HG02642 (cell line): ENCODE measurements around the gene OTX2.

Experiments
- ATAC-seq: cut with Tn5 transposase; IDR thresholded peaks from one replicate; pipeline ENCODE4 v1.9.1; 2021; ENCODE audit warnings: mild to moderate bottlenecking; ENCODE audit not compliant: unreplicated experiment, poor library complexity

OTX2 gene

GRCh38 chr14:56812364-56813141 lies 2.3 kb upstream of the OTX2 start:
- ATAC-seq: no peak

GRCh38 chr14:56811593-56812363 lies 1.5 kb upstream of the OTX2 start:
- no peak for ATAC-seq

- ATAC-seq: no peak
Measured at GRCh38 chr14:56810836-56811592, 735 bp upstream of the OTX2 start.

GRCh38 chr14:56809270-56810146 lies 771 bp downstream of the OTX2 start:
- no peak for ATAC-seq

GRCh38 chr14:56808383-56809269 lies 1.7 kb downstream of the OTX2 start:
- no peak for ATAC-seq

- ATAC-seq: no peak
Measured at GRCh38 chr14:56808110-56808382, 2.2 kb downstream of the OTX2 start.

GRCh38 chr14:56807386-56808109 lies 2.7 kb downstream of the OTX2 start:
- ATAC-seq: no peak

GRCh38 chr14:56806760-56807159 lies 3.5 kb downstream of the OTX2 start:
- ATAC-seq: no peak

GRCh38 chr14:56805992-56806727 lies 4.1 kb downstream of the OTX2 start:
- ATAC-seq: no peak

GRCh38 chr14:56805201-56805991 lies 4.9 kb downstream of the OTX2 start:
- ATAC-seq: no peak

- no peak for ATAC-seq
Measured at GRCh38 chr14:56803816-56804535, 6.3 kb downstream of the OTX2 start.

GRCh38 chr14:56801920-56802319 lies 8.4 kb downstream of the OTX2 start:
- ATAC-seq: no peak

GRCh38 chr14:56799343-56799645 lies 11.0 kb downstream of the OTX2 start:
- no peak for ATAC-seq

GRCh38 chr14:56798447-56799342 lies 11.6 kb downstream of the OTX2 start:
- no peak for ATAC-seq

GRCh38 chr14:56797569-56798446 lies 12.5 kb downstream of the OTX2 start:
- no peak for ATAC-seq
